ENCODE results near the gene IFITM5. TPM values are rescaled to one million over a fixed set of nuclear protein-coding genes. Genes with fewer than 3 reads are reported as not detected.

The IFITM5 gene
- total RNA-seq, 4 donors from 2014 or later, result not detected

DNA sequence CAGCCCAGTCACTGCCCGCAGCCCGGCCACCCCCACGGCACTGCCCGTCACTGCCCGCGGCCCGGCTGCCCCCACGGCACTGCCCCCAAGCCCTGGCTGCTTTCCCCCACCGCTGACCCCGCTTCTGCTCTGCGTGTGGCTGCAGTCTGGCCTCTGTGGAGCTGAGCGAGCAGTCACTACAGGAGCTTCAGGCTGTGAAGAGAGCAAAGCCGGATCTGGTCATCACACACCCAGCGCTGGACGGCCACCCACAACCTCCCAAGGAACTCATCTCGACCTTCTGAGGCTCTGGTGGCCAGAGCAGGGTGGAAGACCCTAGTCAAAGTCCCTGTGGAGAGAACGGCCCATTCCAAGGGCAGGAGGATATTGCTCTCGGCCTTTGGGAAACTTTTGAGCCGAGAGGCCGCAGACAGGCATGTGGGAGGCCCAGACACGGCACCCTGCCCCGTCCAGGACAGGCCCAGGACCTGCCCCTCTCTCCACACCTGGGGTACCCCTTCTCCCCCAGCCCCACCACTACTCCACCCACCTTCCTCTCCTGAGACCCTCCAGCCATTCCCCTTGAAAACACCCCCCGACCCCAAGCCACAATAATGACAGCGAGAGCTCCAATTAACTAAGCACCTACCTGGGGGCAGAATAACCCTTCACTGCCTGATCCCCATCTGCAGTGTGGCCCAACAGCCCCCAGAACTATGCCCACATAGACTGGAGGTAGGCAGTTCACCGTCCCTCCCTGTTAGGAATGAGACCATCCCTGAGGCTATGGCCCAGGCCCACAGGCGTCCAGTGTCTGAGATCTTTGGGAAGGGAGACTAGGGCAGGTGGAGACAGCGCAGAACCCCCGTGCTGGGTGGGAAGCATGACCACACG is 14.1 kb downstream of the IFITM5 start:
- WGBS, 2 donors, result 72 to 95% methylated on average over 7 to 9 of the region's 29 CpGs
- no peak overlapping the region for H3K27ac ChIP-seq
- H3K4me3 ChIP-seq, result no peak overlapping the region
- H3K27me3 ChIP-seq, result peaks cover 8 to 84% (median 20%) of the 10 kb centered on the region in 4 donors
- no peak for DNase-seq
- peaks cover 17 to 43% (median 26%) of the 10 kb centered on the region in 3 donors for H3K4me1 ChIP-seq
- H3K36me3 ChIP-seq, result no peaks in the 10 kb centered on the region
- no peaks in the 10 kb centered on the region for H3K9me3 ChIP-seq
- TF ChIP-seq, protein P1, sequence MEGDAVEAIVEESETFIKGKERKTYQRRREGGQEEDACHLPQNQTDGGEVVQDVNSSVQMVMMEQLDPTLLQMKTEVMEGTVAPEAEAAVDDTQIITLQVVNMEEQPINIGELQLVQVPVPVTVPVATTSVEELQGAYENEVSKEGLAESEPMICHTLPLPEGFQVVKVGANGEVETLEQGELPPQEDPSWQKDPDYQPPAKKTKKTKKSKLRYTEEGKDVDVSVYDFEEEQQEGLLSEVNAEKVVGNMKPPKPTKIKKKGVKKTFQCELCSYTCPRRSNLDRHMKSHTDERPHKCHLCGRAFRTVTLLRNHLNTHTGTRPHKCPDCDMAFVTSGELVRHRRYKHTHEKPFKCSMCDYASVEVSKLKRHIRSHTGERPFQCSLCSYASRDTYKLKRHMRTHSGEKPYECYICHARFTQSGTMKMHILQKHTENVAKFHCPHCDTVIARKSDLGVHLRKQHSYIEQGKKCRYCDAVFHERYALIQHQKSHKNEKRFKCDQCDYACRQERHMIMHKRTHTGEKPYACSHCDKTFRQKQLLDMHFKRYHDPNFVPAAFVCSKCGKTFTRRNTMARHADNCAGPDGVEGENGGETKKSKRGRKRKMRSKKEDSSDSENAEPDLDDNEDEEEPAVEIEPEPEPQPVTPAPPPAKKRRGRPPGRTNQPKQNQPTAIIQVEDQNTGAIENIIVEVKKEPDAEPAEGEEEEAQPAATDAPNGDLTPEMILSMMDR (IDR thresholded peaks at IDR 0.05), result no peak
- TF ChIP-seq POLR2A (IDR thresholded peaks at IDR 0.05), result no peak
- intact Hi-C loops (cut with DNase I), result no loop called here

DNA sequence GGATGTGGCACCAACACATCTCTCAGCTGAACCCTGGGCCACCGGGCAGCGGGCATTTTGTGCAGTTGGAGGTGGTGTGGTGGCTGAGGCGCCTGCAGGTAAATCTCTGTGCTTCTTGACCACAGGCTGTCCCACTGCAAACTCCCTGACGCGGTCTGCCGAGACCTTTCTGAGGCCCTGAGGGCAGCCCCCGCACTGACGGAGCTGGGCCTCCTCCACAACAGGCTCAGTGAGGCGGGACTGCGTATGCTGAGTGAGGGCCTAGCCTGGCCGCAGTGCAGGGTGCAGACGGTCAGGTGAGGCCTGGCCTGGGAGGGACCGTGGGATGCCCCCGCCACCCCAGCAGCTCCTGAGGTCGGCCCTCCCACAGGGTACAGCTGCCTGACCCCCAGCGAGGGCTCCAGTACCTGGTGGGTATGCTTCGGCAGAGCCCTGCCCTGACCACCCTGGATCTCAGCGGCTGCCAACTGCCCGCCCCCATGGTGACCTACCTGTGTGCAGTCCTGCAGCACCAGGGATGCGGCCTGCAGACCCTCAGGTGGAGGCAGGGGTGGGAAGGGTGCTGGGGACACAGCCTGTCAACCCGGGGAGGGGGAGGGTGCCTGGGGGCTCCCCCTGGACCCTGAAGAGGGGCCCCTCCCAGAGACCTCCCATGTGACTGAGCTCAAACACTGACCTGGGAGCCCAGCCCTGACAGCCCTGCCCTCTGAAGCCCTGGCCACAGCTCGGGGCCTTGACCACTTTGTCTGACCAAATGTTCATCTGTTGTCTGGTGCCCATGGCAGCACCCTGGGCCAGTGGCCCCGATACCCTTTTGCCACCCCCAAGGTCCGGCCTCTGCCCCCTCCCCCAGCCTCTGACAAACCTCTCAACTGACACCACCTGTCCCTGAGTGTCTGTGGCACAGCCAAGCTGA is 15.0 kb downstream of the IFITM5 start:
- Histone ChIP-seq H3K36me3 (no peaks in the 10 kb centered on the region), H3K27me3 (peaks cover 17 to 93% (median 28%) of the 10 kb centered on the region in 4 donors), H3K4me1 (peaks cover 16 to 43% (median 32%) of the 10 kb centered on the region in 3 donors), H3K27ac (no peak overlapping the region), H3K4me3 (no peak overlapping the region), H3K9me3 (no peaks in the 10 kb centered on the region)
- WGBS, 2 donors, result 60 to 88% methylated on average over 1 to 4 of the region's 24 CpGs
- DNase-seq, result no peak
- TF ChIP-seq POLR2A (IDR thresholded peaks at IDR 0.05), result no peak
- TF ChIP-seq, protein P1 (IDR thresholded peaks at IDR 0.05), result no peak
- intact Hi-C loops (cut with DNase I), result no loop called here

DNA sequence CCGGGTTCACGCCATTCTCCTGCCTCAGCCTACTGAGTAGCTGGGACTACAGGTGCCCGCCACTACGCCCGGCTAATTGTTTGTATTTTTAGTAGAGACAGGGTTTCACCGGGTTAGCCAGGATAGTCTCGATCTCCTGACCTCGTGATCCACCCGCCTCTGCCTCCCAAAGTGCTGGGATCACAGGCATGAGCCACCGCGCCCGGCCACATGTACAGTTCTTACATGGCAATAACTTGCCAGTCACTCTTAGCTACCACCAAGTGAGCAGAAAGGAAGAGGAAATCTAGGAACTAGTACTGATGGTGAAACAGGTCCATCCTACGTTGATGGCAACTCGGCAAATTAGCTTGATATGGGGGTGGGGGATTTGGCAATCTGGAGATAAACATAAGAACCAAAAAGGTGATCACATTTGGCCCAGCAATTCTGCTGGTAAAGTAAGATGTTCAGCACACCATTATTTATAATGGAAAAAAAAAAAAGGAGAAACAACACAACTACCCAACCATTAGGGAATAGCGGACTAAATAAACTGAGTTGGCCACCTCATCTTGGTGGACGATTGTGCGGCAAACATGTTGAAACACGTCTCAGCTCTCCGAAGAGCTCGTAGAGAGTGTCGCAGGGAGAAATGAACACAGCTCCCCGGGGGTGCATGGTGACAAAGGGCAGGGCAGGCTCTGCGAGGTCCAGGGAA is 15.8 kb downstream of the IFITM5 start:
- Histone ChIP-seq H3K9me3 (no peaks in the 10 kb centered on the region), H3K36me3 (no peaks in the 10 kb centered on the region), H3K4me3 (no peak overlapping the region), H3K4me1 (peaks cover 17 to 45% (median 39%) of the 10 kb centered on the region in 3 donors), H3K27ac (no peak overlapping the region), H3K27me3 (peaks cover 22 to 99% (median 34%) of the 10 kb centered on the region in 4 donors)
- TF ChIP-seq, protein P1 (IDR thresholded peaks at IDR 0.05), result no peak
- no peak for TF ChIP-seq POLR2A (IDR thresholded peaks at IDR 0.05)
- no peak for DNase-seq
- WGBS, 2 donors, result 59 to 76% methylated on average over 11 to 21 of the region's 23 CpGs
- intact Hi-C loops (cut with DNase I), result no loop called here

DNA sequence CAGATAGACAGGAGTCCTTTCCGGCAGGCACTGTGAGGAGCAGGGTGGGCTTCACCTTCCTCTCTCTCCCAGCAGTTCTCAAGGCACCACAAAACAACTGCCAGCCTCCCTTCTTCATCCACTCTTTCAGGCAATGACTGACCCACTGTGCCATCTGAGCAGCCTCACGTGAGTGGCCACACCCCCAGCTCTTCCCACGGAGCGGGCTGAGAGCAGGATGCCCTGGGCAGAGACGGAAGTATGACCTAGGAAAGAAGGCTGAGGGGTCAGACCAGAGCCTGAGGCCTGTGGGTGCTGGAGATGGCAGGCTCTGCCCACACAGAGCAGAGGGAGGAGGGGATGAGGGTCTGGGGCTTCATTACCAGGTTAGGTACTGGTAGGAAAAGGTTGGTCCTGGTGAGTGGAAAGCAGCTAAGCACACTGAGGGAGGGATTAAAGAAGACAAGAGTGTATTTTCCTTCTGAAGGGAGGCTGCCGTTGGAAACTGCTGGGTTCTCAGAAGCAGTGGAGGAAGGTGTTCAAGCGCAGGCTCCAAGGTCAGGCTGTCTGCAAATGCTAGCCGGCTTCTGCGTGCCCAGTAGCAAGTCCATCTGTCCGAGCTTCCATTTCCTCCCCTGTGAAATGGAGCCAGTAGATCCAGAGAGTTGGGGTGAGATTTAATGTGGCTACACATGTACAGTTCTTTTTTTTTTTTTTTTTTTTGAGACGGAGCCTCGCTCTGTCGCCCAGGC is 16.5 kb downstream of the IFITM5 start:
- no peak for DNase-seq
- TF ChIP-seq POLR2A (IDR thresholded peaks at IDR 0.05), result no peak
- TF ChIP-seq, protein P1 (IDR thresholded peaks at IDR 0.05), result no peak
- Histone ChIP-seq H3K4me3 (no peak overlapping the region), H3K4me1 (peaks cover 10 to 37% (median 33%) of the 10 kb centered on the region in 3 donors), H3K27ac (no peak overlapping the region), H3K27me3 (peaks cover 21 to 99% (median 37%) of the 10 kb centered on the region in 4 donors), H3K9me3 (no peaks in the 10 kb centered on the region), H3K36me3 (no peaks in the 10 kb centered on the region)
- intact Hi-C loops (cut with DNase I), result no loop called here
- WGBS, 2 donors, result 77 to 90% methylated on average over 7 of the region's 13 CpGs
